Neutrophil (primary cell): Measurements from ENCODE around the gene FOXL2NB.

Experiments used
- H3K27ac ChIP-seq: fragments of 200-600 bp; sonication (generic); 2 replicates; pipeline ENCODE4 v1.5.1; 2016; ENCODE audit warnings: mild to moderate bottlenecking, moderate library complexity
- H3K27me3 ChIP-seq: fragments of 200-600 bp; sonication (generic); 2 replicates; pipeline ENCODE4 v1.6.0; 2016; ENCODE audit warnings: mild to moderate bottlenecking
- H3K36me3 ChIP-seq: fragments of 200-600 bp; sonication (generic); 2 replicates; pipeline ENCODE4 v1.5.1; 2017
- H3K4me1 ChIP-seq, 2 experiments: fragments of 200-600 bp in 1 of 2; sonication (generic) in 1 of 2; 1 replicate in 1 of 2; 2 replicates in 1 of 2; pipeline versions ENCODE4 v1.5.1 to v1.6.1; 2013 to 2016; ENCODE audit warnings: low read depth in 1 of 2, low read length in 1 of 2, mild to moderate bottlenecking in 1 of 2, moderate library complexity in 1 of 2; ENCODE audit not compliant: control insufficient read depth in 1 of 2, insufficient read depth in 1 of 2
- H3K4me3 ChIP-seq, 2 experiments: fragments of 200-600 bp in 1 of 2; sonication (generic) in 1 of 2; 1 replicate in 1 of 2; 2 replicates in 1 of 2; pipeline ENCODE4 v1.5.1; 2013 to 2016; ENCODE audit warnings: low read depth in 1 of 2, low read length in 1 of 2, mild to moderate bottlenecking in 1 of 2, moderate library complexity in 1 of 2
- H3K9me3 ChIP-seq: fragments of 200-600 bp; sonication (generic); 2 replicates; pipeline ENCODE4 v1.5.1; 2016
- CTCF ChIP-seq: fragments of 200-600 bp; sonication (generic); IDR thresholded peaks from 2 replicates; pipeline ENCODE4 v1.5.1; 2016; ENCODE audit warnings: antibody characterized with exemption

The FOXL2NB gene

DNA sequence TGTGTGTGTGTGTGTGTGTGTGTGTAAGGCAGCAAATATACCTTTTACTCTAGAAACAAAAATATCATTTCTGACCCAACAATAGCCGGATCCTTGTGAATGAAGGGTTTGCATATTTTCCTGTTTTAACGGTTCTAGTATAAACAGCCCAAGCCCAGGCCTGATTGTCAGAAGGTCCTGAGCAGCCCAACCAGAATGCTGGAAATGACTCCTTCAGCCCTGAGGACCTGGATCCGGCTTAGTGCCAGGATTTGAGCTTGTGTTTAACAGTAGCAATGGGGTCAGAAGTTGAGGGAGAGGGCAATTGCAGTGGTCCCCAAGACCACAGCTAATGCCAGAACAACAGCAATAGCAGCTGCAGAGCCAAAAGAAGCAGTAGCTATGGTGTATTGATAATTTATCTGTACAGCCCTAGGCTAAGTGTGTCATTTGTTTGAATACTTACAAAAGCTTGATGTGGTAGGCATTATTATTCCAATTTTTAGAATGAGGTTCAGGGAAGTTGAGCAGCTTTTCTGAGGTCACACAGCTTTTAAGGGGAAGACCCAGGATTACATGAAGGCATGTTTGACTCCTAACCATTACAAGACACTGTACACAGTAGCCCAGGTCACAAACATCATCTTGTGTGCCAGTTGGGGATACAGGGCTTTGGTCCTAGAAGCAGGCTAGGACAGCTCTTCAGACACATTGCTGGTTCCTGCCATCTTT is 12.9 kb upstream of the FOXL2NB start:
- Histone ChIP-seq H3K9me3 (no peaks in the 10 kb centered on the region), H3K27me3 (peaks cover 93% of the 10 kb centered on the region), H3K4me1 (peaks cover 34 to 36% of the 10 kb centered on the region in 2 experiments), H3K4me3 (no peak overlapping the region), H3K27ac (no peak overlapping the region), H3K36me3 (no peaks in the 10 kb centered on the region)
- no peak for TF ChIP-seq CTCF

DNA sequence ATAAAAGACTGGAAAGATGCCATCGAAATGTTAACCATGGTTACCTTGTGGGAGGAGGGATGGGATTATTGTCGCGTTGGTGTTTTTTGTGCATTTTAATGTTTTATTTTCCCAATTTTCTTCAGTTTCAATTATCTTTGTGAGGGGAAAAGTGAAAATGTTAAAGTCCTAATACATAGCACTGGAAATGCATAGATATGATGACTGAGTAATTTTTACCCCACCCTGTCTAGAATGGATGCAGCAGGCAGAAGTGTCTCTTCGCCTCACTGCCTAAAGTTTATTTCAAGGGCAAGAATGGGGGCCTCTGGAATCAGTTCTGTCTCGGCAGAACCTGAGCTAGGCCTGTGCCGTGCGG is 11.5 kb upstream of the FOXL2NB start:
- Histone ChIP-seq H3K27me3 (peaks cover 97% of the 10 kb centered on the region), H3K27ac (no peak overlapping the region), H3K4me3 (no peak overlapping the region), H3K36me3 (no peaks in the 10 kb centered on the region), H3K4me1 (peaks cover 44 to 46% of the 10 kb centered on the region in 2 experiments), H3K9me3 (no peaks in the 10 kb centered on the region)
- TF ChIP-seq CTCF = no peak

- peaks cover 97% of the 10 kb centered on the region for H3K27me3 ChIP-seq
- peak; percentile 86 for TF ChIP-seq CTCF
Measured at GRCh38 chr3:138935863-138936740, 10.9 kb upstream of the FOXL2NB start.

GRCh38 chr3:138936741-138937689 is 10.0 kb upstream of the FOXL2NB start:
- no peaks in the 10 kb centered on the region for H3K9me3 ChIP-seq
- H3K4me1 ChIP-seq = peaks cover 44 to 46% of the 10 kb centered on the region in 2 experiments
- H3K4me3 ChIP-seq = peak overlapping the region in 1 of 2 experiments; percentile 45
- H3K27me3 ChIP-seq = peaks cover 98% of the 10 kb centered on the region
- no peak overlapping the region for H3K27ac ChIP-seq
- TF ChIP-seq CTCF = no peak
- no peaks in the 10 kb centered on the region for H3K36me3 ChIP-seq

More at GRCh38 chr3:138935863-138936740, 10.9 kb upstream of the FOXL2NB start:
- no peaks in the 10 kb centered on the region for H3K9me3 ChIP-seq
- peak overlapping the region; percentile 2 to 45 for H3K4me3 ChIP-seq
- H3K27ac ChIP-seq = no peak overlapping the region
- H3K36me3 ChIP-seq = no peaks in the 10 kb centered on the region
- H3K4me1 ChIP-seq = peaks cover 44 to 46% of the 10 kb centered on the region in 2 experiments

GRCh38 chr3:138937690-138938055 is 9.3 kb upstream of the FOXL2NB start:
- no peaks in the 10 kb centered on the region for H3K36me3 ChIP-seq
- H3K27me3 ChIP-seq = peaks cover 100% of the 10 kb centered on the region
- H3K4me1 ChIP-seq = peaks cover 44 to 46% of the 10 kb centered on the region in 2 experiments
- TF ChIP-seq CTCF = no peak
- H3K4me3 ChIP-seq = no peak overlapping the region
- H3K27ac ChIP-seq = no peak overlapping the region
- no peaks in the 10 kb centered on the region for H3K9me3 ChIP-seq
